ENCODE data around the gene CDH4. TPM values are rescaled to one million over a fixed set of nuclear protein-coding genes. Genes with fewer than 3 reads are reported as not detected.

Gene CDH4
- total RNA-seq, 1 donor from 2014 or later, result not detected

GRCh38 chr20:61328911-61329558, 77.0 kb downstream of the CDH4 start:
- H3K9me3 ChIP-seq, result no peaks in the 10 kb centered on the region
- TF ChIP-seq CTCF (IDR thresholded peaks at IDR 0.05), result no peak
- intact Hi-C loops (cut with DNase I), result no loop called here
- no peak overlapping the region for H3K4me3 ChIP-seq
- H3K27ac ChIP-seq, result no peak overlapping the region
- no peaks in the 10 kb centered on the region for H3K27me3 ChIP-seq
- no peaks in the 10 kb centered on the region for H3K4me1 ChIP-seq
- no peak for DNase-seq (ENCODE audit: low spot score in 2 of 2)
- no peaks in the 10 kb centered on the region for H3K36me3 ChIP-seq

GRCh38 chr20:61330441-61330840, 78.4 kb downstream of the CDH4 start:
- DNase-seq (ENCODE audit: low spot score in 2 of 2), result no peak
- Histone ChIP-seq H3K27me3 (no peaks in the 10 kb centered on the region), H3K4me3 (no peak overlapping the region), H3K27ac (no peak overlapping the region), H3K9me3 (no peaks in the 10 kb centered on the region), H3K36me3 (no peaks in the 10 kb centered on the region), H3K4me1 (no peaks in the 10 kb centered on the region)
- intact Hi-C loops (cut with DNase I), result no loop called here
- TF ChIP-seq CTCF (IDR thresholded peaks at IDR 0.05), result no peak

GRCh38 chr20:61331543-61331942, 79.5 kb downstream of the CDH4 start:
- no peaks in the 10 kb centered on the region for H3K27me3 ChIP-seq
- no peaks in the 10 kb centered on the region for H3K36me3 ChIP-seq
- no peaks in the 10 kb centered on the region for H3K9me3 ChIP-seq
- intact Hi-C loops (cut with DNase I), result no loop called here
- H3K4me1 ChIP-seq, result no peaks in the 10 kb centered on the region
- TF ChIP-seq CTCF (IDR thresholded peaks at IDR 0.05), result no peak
- H3K27ac ChIP-seq, result no peak overlapping the region
- DNase-seq (ENCODE audit: low spot score in 2 of 2), result no peak
- H3K4me3 ChIP-seq, result no peak overlapping the region

- Histone ChIP-seq H3K27ac (no peak overlapping the region), H3K4me3 (no peak overlapping the region), H3K9me3 (no peaks in the 10 kb centered on the region), H3K36me3 (no peaks in the 10 kb centered on the region), H3K27me3 (no peaks in the 10 kb centered on the region), H3K4me1 (no peaks in the 10 kb centered on the region)
- intact Hi-C loops (cut with DNase I), result no loop called here
- DNase-seq (ENCODE audit: low spot score in 2 of 2), result no peak
- no peak for TF ChIP-seq CTCF (IDR thresholded peaks at IDR 0.05)
Observed at GRCh38 chr20:61332016-61332975, 80.2 kb downstream of the CDH4 start.

DNA sequence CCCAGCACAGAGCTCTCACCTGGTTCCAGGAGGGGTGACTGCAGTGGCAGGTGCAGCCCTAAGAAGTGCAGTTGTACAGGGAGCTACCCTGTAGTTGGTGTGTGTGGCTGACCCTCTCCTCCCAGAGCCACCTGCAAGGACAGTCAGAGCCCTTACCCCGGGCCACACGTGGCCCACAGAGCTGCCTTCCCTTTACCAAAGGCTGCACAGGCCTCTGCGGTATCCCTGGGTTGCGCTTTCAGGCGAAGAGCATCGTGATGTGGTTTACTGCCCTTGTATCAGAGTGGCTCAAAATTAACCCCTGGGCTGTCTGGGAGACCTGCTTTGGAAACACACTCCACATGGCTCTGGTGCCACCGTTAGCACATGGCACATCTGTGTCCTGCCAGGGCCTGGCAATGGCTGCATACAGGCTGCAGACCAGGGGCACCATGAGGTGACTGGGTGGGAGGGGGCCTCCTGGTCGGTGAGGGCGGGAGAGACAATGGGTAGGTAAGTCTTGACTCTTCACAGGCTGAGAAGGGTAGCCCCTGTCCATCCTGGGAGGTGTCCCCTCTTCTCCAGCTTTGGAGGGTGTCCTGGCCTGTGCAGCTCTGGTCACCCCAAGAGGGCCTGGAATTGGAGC, 81.5 kb downstream of the CDH4 start:
- no peak for TF ChIP-seq CTCF (IDR thresholded peaks at IDR 0.05)
- Histone ChIP-seq H3K36me3 (no peaks in the 10 kb centered on the region), H3K4me3 (no peak overlapping the region), H3K9me3 (no peaks in the 10 kb centered on the region), H3K27me3 (no peaks in the 10 kb centered on the region), H3K27ac (no peak overlapping the region), H3K4me1 (no peaks in the 10 kb centered on the region)
- DNase-seq (ENCODE audit: low spot score in 2 of 2), result no peak
- intact Hi-C loops (cut with DNase I), result no loop called here
